COLO668 (cell line): Measurements from ENCODE around the gene KAZN.

Source experiments
- DNase-seq: peaks from one replicate; lab custom pipeline; 2025; ENCODE audit not compliant: unreplicated experiment; lab: John Stamatoyannopoulos, UW

KAZN gene

GRCh38 chr1:14946011-14946359 is 347.5 kb downstream of the KAZN start:
- DNase-seq: no peak

- no peak for DNase-seq
Observed at GRCh38 chr1:14946684-14947238, 348.3 kb downstream of the KAZN start.

- no peak for DNase-seq
Observed at GRCh38 chr1:14947421-14947820, 348.9 kb downstream of the KAZN start.

- DNase-seq: no peak
Observed at GRCh38 chr1:14948112-14948652, 349.7 kb downstream of the KAZN start.

GRCh38 chr1:14949270-14949835 is 350.9 kb downstream of the KAZN start:
- no peak for DNase-seq

- DNase-seq: no peak
Observed at GRCh38 chr1:14949836-14950713, 351.6 kb downstream of the KAZN start.

GRCh38 chr1:14951766-14952165 is 353.3 kb downstream of the KAZN start:
- DNase-seq: no peak

- DNase-seq: no peak
Observed at GRCh38 chr1:14952626-14953314, 354.3 kb downstream of the KAZN start.

GRCh38 chr1:14954210-14954609 is 355.7 kb downstream of the KAZN start:
- no peak for DNase-seq

- no peak for DNase-seq
Observed at GRCh38 chr1:14954930-14955329, 356.4 kb downstream of the KAZN start.

GRCh38 chr1:14955402-14955801 is 356.9 kb downstream of the KAZN start:
- peak; percentile 16 for DNase-seq

- DNase-seq: no peak
Observed at GRCh38 chr1:14955976-14956375, 357.5 kb downstream of the KAZN start.

GRCh38 chr1:14956579-14957195 is 358.2 kb downstream of the KAZN start:
- DNase-seq: no peak

GRCh38 chr1:14957375-14958098 is 359.1 kb downstream of the KAZN start:
- no peak for DNase-seq

- no peak for DNase-seq
Observed at GRCh38 chr1:14958249-14959058, 360.0 kb downstream of the KAZN start.

- DNase-seq: no peak
Observed at GRCh38 chr1:14959059-14959694, 360.7 kb downstream of the KAZN start.

- no peak for DNase-seq
Observed at GRCh38 chr1:14961661-14962267, 363.3 kb downstream of the KAZN start.

GRCh38 chr1:14962407-14962806 is 363.9 kb downstream of the KAZN start:
- DNase-seq: no peak
